Right ventricle myocardium inferior (tissue), 1 donor: ENCODE results near the gene ZNF618. TPM values are rescaled to one million over a fixed set of nuclear protein-coding genes. Genes with fewer than 3 reads are reported as not detected.

Experiments used
- ATAC-seq: fragments of 200-7000 bp; cut with Tn5 transposase; one replicate; pipeline ENCODE4 v1.9.1; 2020; ENCODE audit warnings: mild to moderate bottlenecking, moderate library complexity
- DNase-seq: peaks from one replicate; pipeline ENCODE4 v3.0.0; 2021; ENCODE audit errors: missing footprints
- intact Hi-C: fragments of 100-400 bp; cut with DNase I; formaldehyde crosslinking; loops from one replicate; pipeline ENCODE4 v1.11.0; 2022
- total RNA-seq: library from RNA; stranded (reverse); fragmentation: NEBNext Ultra II Directional; extraction: Animal tissue kit (Norgen Biotek cat#: 25700); gene quantifications from one replicate; pipeline ENCODE4 v1.2.1, GENCODE V29; 2021
- donor health status: DM: no; HTN: yes; CAD: no; lungs with severe emphysema.

Gene ZNF618
- total RNA-seq, 1 donor from 2014 or later = 1.6 TPM

GRCh38 chr9:113966394-113966793 lies 90.3 kb downstream of the ZNF618 start:
- ATAC-seq (peak; percentile 81), DNase-seq (no peak)
- intact Hi-C loops = no loop called here

- no peak for DNase-seq
- intact Hi-C loops = no loop called here
- ATAC-seq = no peak
Measured at GRCh38 chr9:113967380-113967779, 91.3 kb downstream of the ZNF618 start.

GRCh38 chr9:113969343-113969742 lies 93.2 kb downstream of the ZNF618 start:
- DNase-seq (no peak), ATAC-seq (no peak)
- intact Hi-C loops = no loop called here

GRCh38 chr9:113973226-113973625 lies 97.1 kb downstream of the ZNF618 start:
- intact Hi-C loops = no loop called here
- ATAC-seq = no peak
- no peak for DNase-seq

- intact Hi-C loops = no loop called here
- no peak for ATAC-seq
- no peak for DNase-seq
Measured at GRCh38 chr9:113973963-113974413, 97.9 kb downstream of the ZNF618 start.

- ATAC-seq (no peak), DNase-seq (no peak)
- intact Hi-C loops = no loop called here
Measured at GRCh38 chr9:113976915-113977314, 100.8 kb downstream of the ZNF618 start.

GRCh38 chr9:113978725-113979342 lies 102.7 kb downstream of the ZNF618 start:
- intact Hi-C loops = no loop called here

GRCh38 chr9:113979343-113980127 lies 103.4 kb downstream of the ZNF618 start:
- DNase-seq = no peak
- intact Hi-C loops = no loop called here
- ATAC-seq = no peak

More at GRCh38 chr9:113978725-113979342, 102.7 kb downstream of the ZNF618 start:
- ATAC-seq (no peak), DNase-seq (no peak)

GRCh38 chr9:113984639-113985380 lies 108.7 kb downstream of the ZNF618 start:
- intact Hi-C loops = no loop called here
- DNase-seq (no peak), ATAC-seq (no peak)

GRCh38 chr9:113985968-113986585 lies 110.0 kb downstream of the ZNF618 start:
- no peak for ATAC-seq
- DNase-seq = no peak
- intact Hi-C loops = no loop called here

- ATAC-seq (no peak), DNase-seq (no peak)
- intact Hi-C loops = no loop called here
Measured at GRCh38 chr9:113986931-113987330, 110.8 kb downstream of the ZNF618 start.

- no peak for DNase-seq
- ATAC-seq = no peak
- intact Hi-C loops = no loop called here
Measured at GRCh38 chr9:113987526-113987925, 111.4 kb downstream of the ZNF618 start.

GRCh38 chr9:113988385-113989016 lies 112.4 kb downstream of the ZNF618 start:
- ATAC-seq (no peak), DNase-seq (no peak)
- intact Hi-C loops = no loop called here

- intact Hi-C loops = no loop called here
- ATAC-seq = peak; percentile 83
- DNase-seq = no peak
Measured at GRCh38 chr9:113989017-113989713, 113.1 kb downstream of the ZNF618 start.

- ATAC-seq (no peak), DNase-seq (no peak)
- intact Hi-C loops = no loop called here
Measured at GRCh38 chr9:113989714-113990569, 113.8 kb downstream of the ZNF618 start.

GRCh38 chr9:113990570-113990907 lies 114.4 kb downstream of the ZNF618 start:
- ATAC-seq = no peak
- intact Hi-C loops = no loop called here
- no peak for DNase-seq

GRCh38 chr9:113990975-113991471 lies 114.9 kb downstream of the ZNF618 start:
- intact Hi-C loops = no loop called here
- ATAC-seq = no peak

More at GRCh38 chr9:113990975-113991471, 114.9 kb downstream of the ZNF618 start:
- no peak for DNase-seq
